DND-41 (cell line): ENCODE results near the gene CDCA7.
A peak's percentile ranks its signal among the peaks of the same experiment; 100 is the strongest.

Experiments used
- ATAC-seq: fragments of 200-7000 bp; cut with Tn5 transposase; 3 replicates; pipeline ENCODE4 v1.9.1; 2021; ENCODE audit warnings: low read depth; ENCODE audit not compliant: insufficient read depth
- DNase-seq: peaks from one replicate; pipeline ENCODE4 v3.0.0-alpha.2; 2020
- H2AFZ ChIP-seq: 2 replicates; pipeline ENCODE4 v1.6.0; 2012; ENCODE audit warnings: low read depth, low read length
- H3K27ac ChIP-seq: 2 replicates; pipeline ENCODE4 v1.5.1; 2012; ENCODE audit warnings: low read length, inconsistent platforms
- H3K27me3 ChIP-seq: fragments of 200-600 bp; sonication (generic); 2 replicates; pipeline ENCODE4 v1.6.0; 2012; ENCODE audit warnings: low read length, mild to moderate bottlenecking, inconsistent platforms; ENCODE audit not compliant: insufficient read depth, poor library complexity
- H3K36me3 ChIP-seq: 2 replicates; pipeline ENCODE4 v1.5.1; 2012; ENCODE audit warnings: low read length, inconsistent platforms; ENCODE audit not compliant: insufficient read depth
- H3K4me1 ChIP-seq: 2 replicates; pipeline ENCODE4 v1.5.1; 2012; ENCODE audit warnings: mild to moderate bottlenecking, low read length; ENCODE audit not compliant: insufficient read depth
- H3K4me2 ChIP-seq: 2 replicates; pipeline ENCODE4 v1.6.0; 2012; ENCODE audit warnings: mild to moderate bottlenecking, moderate library complexity, low read length, inconsistent platforms; ENCODE audit not compliant: insufficient read depth
- H3K4me3 ChIP-seq, 2 experiments: fragments of 200-600 bp in 1 of 2; shearing (Covaris generic) in 1 of 2; 2 replicates each; pipeline ENCODE4 v1.5.1; 2012 to 2016; ENCODE audit warnings: inconsistent platforms in 2 of 2, low read length in 2 of 2, mild to moderate bottlenecking in 2 of 2, low read depth in 1 of 2, moderate library complexity in 1 of 2
- H3K79me2 ChIP-seq: 2 replicates; pipeline ENCODE4 v1.6.0; 2012; ENCODE audit warnings: low read length, inconsistent platforms; ENCODE audit not compliant: insufficient read depth
- H3K9ac ChIP-seq: 2 replicates; pipeline ENCODE4 v1.6.0; 2012; ENCODE audit warnings: low read depth, mild to moderate bottlenecking, inconsistent platforms, low read length, moderate library complexity
- H3K9me3 ChIP-seq: 2 replicates; pipeline ENCODE4 v1.5.1; 2012; ENCODE audit warnings: low read length, moderate library complexity, mild to moderate bottlenecking, inconsistent platforms; ENCODE audit not compliant: insufficient read depth, severe bottlenecking
- H4K20me1 ChIP-seq: 2 replicates; pipeline ENCODE4 v1.6.0; 2012; ENCODE audit warnings: low read length; ENCODE audit not compliant: insufficient read depth
- EZH2 ChIP-seq: IDR thresholded peaks from 3 replicates; pipeline ENCODE4 v1.6.1; 2012; ENCODE audit warnings: borderline replicate concordance, low read depth, mild to moderate bottlenecking, moderate library complexity, low read length, inconsistent platforms; ENCODE audit not compliant: severe bottlenecking
- TF ChIP-seq, protein P1 (sequence below): IDR thresholded peaks from 2 replicates; pipeline ENCODE4 v1.5.1; 2012; ENCODE audit warnings: borderline replicate concordance, low read length, moderate library complexity, mild to moderate bottlenecking; ENCODE audit not compliant: poor library complexity, severe bottlenecking; ENCODE audit errors: extremely low read depth

The CDCA7 gene

DNA sequence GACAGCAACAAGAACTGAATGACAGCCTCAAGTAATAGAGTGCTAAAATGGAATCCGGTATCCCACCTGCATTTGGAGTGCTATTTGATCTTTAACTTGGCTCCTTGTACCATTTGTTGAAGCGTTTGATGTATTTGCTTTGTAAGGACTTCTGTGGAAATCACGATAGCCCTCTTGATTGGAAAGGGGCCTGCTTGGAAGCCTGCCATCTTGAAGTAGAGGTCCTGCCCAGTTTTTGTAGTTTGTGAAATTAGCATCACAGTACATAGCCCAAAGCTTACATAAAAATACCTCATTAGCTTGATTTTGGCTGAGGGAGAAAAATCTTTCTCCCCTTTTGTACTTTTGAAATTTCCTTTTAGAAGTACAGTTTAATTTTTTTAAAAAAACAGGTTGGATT lies 2.7 kb downstream of the CDCA7 start:
- Histone ChIP-seq H3K79me2 (peaks cover 92% of the 10 kb centered on the region), H4K20me1 (peaks cover 63% of the 10 kb centered on the region), H2AFZ (no peak overlapping the region), H3K9me3 (no peaks in the 10 kb centered on the region), H3K4me2 (peak overlapping the region; percentile 76), H3K4me3 (peak overlapping the region in 1 of 2 experiments; percentile 67; a peak in 3 of 4 replicates), H3K27ac (peak overlapping the region; percentile 34), H3K27me3 (no peaks in the 10 kb centered on the region), H3K4me1 (peaks cover 61% of the 10 kb centered on the region), H3K36me3 (peaks cover 64% of the 10 kb centered on the region), H3K9ac (peak overlapping the region; percentile 99)
- DNase-seq (no peak), ATAC-seq (no peak)
- TF ChIP-seq EZH2, result no peak
- TF ChIP-seq, protein P1, sequence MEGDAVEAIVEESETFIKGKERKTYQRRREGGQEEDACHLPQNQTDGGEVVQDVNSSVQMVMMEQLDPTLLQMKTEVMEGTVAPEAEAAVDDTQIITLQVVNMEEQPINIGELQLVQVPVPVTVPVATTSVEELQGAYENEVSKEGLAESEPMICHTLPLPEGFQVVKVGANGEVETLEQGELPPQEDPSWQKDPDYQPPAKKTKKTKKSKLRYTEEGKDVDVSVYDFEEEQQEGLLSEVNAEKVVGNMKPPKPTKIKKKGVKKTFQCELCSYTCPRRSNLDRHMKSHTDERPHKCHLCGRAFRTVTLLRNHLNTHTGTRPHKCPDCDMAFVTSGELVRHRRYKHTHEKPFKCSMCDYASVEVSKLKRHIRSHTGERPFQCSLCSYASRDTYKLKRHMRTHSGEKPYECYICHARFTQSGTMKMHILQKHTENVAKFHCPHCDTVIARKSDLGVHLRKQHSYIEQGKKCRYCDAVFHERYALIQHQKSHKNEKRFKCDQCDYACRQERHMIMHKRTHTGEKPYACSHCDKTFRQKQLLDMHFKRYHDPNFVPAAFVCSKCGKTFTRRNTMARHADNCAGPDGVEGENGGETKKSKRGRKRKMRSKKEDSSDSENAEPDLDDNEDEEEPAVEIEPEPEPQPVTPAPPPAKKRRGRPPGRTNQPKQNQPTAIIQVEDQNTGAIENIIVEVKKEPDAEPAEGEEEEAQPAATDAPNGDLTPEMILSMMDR, result no peak

- ATAC-seq (no peak), DNase-seq (no peak)
- Histone ChIP-seq H4K20me1 (peaks cover 75% of the 10 kb centered on the region), H3K36me3 (peaks cover 76% of the 10 kb centered on the region), H3K4me2 (peak overlapping the region; percentile 50), H3K79me2 (peaks cover 94% of the 10 kb centered on the region), H3K9me3 (no peaks in the 10 kb centered on the region), H3K27ac (no peak overlapping the region), H2AFZ (no peak overlapping the region), H3K9ac (peak overlapping the region; percentile 17; the same call in 1 of the 2 replicates), H3K4me3 (peak overlapping the region in 1 of 2 experiments; percentile 32; a peak in 1 of 4 replicates), H3K4me1 (peaks cover 49% of the 10 kb centered on the region), H3K27me3 (no peaks in the 10 kb centered on the region)
- no peak for TF ChIP-seq EZH2
- TF ChIP-seq, protein P1, result no peak
These were observed 3.9 kb downstream of the CDCA7 start for GRCh38 chr2:173358616-173359015.

- no peaks in the 10 kb centered on the region for H3K27me3 ChIP-seq
- peaks cover 82% of the 10 kb centered on the region for H4K20me1 ChIP-seq
- H3K9ac ChIP-seq, result 0 out of 2 replicates have a peak overlapping the region, but pooled peaks have one; percentile 17
- ATAC-seq (no peak), DNase-seq (no peak)
- no peak for TF ChIP-seq EZH2
- TF ChIP-seq, protein P1, result no peak
- H2AFZ ChIP-seq, result no peak overlapping the region
- H3K27ac ChIP-seq, result no peak overlapping the region
- H3K9me3 ChIP-seq, result no peaks in the 10 kb centered on the region
- H3K4me2 ChIP-seq, result peak overlapping the region; percentile 50; the same call in 1 of the 2 replicates
- peak overlapping the region; percentile 2 to 32; a peak in 1 of 4 replicates for H3K4me3 ChIP-seq
- H3K79me2 ChIP-seq, result peaks cover 97% of the 10 kb centered on the region
- peaks cover 46% of the 10 kb centered on the region for H3K4me1 ChIP-seq
- H3K36me3 ChIP-seq, result peaks cover 82% of the 10 kb centered on the region
These were observed 4.6 kb downstream of the CDCA7 start for GRCh38 chr2:173359231-173359630.
